Stimulated activated CD8-positive, alpha-beta memory T cell treated with anti-CD3 and anti-CD28 coated beads, Interleukin-12 subunit alpha, Interleukin-12 subunit beta, amount 100 ng/mL, for 4 hours (primary cell): ENCODE measurements around the gene RNF141.

Experiments
- DNase-seq: peaks from one replicate; pipeline ENCODE4 v3.0.0-alpha.2; 2020; ENCODE audit warnings: low read depth

The RNF141 gene, protein sequence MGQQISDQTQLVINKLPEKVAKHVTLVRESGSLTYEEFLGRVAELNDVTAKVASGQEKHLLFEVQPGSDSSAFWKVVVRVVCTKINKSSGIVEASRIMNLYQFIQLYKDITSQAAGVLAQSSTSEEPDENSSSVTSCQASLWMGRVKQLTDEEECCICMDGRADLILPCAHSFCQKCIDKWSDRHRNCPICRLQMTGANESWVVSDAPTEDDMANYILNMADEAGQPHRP

DNA sequence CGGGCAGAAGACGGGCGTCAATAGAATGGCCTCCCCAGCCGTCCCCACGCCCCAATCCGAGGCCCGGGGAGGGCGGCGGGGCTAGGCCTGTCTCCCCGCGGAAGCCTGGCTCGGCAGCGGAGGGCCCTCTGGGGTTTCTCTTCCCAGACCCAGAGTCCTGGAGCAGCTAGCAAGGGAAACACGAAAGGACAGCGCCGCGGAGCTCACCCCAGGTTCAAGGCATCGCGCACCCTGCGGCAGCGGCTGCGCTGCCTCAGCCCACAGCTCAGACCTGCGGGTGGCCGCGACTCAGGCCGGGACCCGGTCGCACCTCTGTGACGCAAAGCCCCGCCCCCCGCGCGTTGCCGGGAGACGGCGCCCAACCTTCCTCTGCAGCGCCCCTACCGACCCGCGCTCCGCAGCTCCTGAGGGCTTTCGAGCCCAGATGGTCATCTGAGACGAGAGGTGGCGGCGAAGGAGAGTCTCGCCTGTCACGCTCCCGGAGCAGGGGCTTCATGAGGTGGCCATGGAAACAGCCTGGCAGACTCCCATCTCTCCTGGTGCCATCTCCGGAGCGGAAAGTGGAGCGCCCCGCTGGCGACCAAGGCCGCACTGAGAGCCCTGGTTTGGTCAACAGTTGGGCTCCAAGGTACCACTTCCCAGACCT lies at the start of gene RNF141:
Gene RNF141 (minus strand): TSS at position 273 of the 646 bp plus-strand sequence. CDS start 7,029 bp downstream, outside the sequence.
- peak; percentile 94 for DNase-seq

GRCh38 chr11:10590218-10590915 lies 49.4 kb upstream of the RNF141 start:
- DNase-seq = no peak

- DNase-seq = no peak
These were observed 47.9 kb upstream of the RNF141 start for GRCh38 chr11:10588904-10589303.

GRCh38 chr11:10587995-10588394 lies 47.0 kb upstream of the RNF141 start:
- DNase-seq = no peak

- no peak for DNase-seq
These were observed 46.4 kb upstream of the RNF141 start for GRCh38 chr11:10587388-10587787.

- no peak for DNase-seq
These were observed 43.1 kb upstream of the RNF141 start for GRCh38 chr11:10584071-10584501.

DNA sequence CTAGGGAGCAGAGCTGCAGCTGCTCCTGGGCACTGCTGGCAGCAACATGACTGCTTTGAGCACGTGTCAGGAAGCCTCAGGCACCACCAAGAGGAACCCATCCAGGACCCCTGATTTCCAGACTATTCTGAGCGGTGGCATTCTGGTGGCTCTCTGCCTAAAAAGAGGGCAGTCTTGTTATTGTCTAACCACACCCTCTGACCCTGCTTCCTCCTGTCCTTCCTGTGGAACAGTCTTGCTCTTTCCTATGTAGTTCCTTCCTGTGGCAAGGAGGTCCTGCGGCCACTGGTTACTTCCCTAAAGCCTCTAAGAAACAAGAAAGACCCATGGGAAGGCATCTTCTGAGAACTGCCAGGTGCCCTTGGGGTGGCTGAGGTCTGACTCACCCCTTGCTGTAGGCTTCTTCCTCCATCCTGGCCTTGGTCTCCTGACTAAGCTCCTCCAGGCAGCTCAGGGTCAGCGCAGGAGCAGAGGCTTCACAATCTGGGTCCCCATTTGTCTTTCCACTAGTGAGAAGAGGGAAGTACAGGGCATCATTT lies 40.6 kb upstream of the RNF141 start:
- no peak for DNase-seq

- DNase-seq = no peak
These were observed 39.6 kb upstream of the RNF141 start for GRCh38 chr11:10580623-10581022.

DNA sequence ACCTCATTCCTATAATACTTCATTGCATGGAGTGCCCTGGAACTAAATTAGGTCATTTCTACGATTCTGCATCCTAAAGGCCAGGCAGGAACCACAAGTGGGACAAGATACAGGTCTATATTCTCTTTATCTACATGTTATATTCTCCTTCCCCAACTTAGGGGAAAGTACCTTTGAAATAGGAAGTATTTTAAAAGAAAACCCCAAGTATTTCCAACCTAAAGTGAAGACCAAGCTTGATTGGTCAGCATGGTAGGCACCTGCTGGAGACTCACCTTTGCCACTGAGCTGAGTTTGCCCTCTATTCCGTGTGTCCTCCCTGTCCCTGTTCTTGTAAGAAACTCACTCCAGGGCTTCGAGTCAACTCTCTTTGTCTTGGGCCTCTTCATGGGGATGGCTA lies 38.7 kb upstream of the RNF141 start:
- DNase-seq = no peak

GRCh38 chr11:10576035-10576398 lies 35.0 kb upstream of the RNF141 start:
- DNase-seq = no peak

DNA sequence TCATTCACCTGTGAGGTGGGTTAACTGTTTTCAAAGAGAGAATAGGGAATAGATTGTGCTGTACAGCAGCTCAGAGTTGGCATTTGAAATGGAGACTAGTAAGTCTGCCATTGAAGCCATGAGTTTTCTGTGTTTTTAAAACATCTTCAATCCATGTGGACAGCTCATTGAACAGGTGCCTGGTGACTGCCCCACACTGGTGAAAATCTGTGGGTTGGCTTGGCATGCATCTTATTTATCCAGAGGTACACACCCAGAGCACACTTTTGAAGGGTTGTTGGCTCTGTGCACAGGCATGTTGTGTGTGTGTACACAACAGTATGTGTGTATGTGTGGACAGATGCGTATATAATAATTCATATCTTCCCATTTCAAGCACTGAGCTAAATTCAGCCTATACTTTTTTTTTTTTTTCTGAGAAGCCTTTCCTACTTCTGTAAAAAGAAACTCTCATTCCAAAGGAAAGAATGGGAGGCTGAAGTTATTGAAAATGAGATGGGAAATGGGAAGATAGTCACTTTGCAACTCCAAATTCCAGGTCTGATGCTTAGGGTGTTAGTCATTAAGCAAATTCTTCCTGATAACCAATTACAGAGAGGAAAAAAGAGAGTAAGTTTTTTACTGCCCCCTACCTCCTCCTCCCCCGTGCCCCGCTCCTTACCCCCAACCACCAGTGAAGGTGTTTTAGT lies 34.5 kb upstream of the RNF141 start:
- DNase-seq = no peak

GRCh38 chr11:10573556-10573955 lies 32.6 kb upstream of the RNF141 start:
- no peak for DNase-seq

DNA sequence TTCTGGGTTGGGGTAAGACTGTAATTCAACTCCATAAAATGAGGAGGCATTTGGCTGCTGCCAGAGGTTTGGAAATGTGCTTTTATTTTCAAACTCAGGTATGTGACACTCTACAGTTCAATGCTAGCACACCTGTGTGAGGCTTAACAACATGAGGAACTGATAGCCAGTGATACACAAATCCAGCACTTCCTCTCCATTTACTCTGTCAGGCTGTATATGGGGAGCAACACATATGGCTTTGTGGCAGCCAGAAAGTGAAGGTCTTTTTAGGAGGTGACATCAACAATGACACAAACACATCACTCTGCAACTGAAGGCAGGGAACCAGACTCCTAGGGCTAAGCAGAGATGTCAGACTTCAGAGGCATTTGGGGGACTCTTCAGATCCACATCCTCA lies 32.0 kb upstream of the RNF141 start:
- DNase-seq = no peak

DNA sequence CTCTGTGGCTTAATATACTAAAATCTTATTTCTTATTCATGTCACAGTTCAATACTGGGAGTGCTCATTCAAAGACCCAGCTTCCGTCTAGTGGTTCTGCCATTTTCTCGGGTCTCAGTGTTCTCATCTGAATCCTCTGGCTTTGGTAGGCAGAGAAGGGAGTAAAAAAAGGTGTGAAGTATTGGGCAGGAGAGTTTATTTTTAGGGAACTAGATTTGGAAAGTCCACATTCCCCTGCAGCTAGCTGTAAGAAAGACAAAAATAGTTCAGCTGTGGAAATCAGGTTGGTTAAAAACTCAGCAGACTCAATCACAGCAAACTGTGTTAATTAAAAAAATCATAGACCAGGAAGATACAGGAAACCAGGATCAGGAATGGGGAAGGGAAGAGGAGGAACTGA lies 31.5 kb upstream of the RNF141 start:
- no peak for DNase-seq

- no peak for DNase-seq
These were observed 27.5 kb upstream of the RNF141 start, which contains the start of gene LYVE1 for GRCh38 chr11:10568486-10568941. Gene LYVE1 (minus strand): TSS chr11:10568665. CDS start chr11:10568532, 133 bp downstream.

DNA sequence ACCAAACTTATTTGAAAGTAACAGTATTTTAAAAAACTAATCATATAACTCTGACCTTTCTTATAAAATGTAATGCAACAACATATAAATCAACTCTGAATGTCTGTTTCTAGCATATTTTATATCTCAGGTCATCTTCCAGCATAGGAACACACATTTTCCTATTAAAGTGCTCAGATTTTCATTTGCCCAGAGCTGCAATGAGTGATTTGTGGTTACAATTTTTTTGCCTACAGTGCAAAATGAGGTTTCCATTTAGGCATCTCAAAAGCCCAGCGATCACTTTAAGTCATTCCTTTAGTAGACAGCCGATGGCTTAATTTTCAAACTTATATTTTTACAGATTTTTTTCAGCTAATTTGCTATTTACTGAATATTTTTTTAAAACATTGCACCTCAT lies 26.5 kb upstream of the RNF141 start:
- no peak for DNase-seq

- no peak for DNase-seq
These were observed 25.4 kb upstream of the RNF141 start for GRCh38 chr11:10566257-10566957.

GRCh38 chr11:10565493-10565892 lies 24.5 kb upstream of the RNF141 start:
- no peak for DNase-seq

GRCh38 chr11:10564696-10565318 lies 23.8 kb upstream of the RNF141 start:
- DNase-seq = no peak

DNA sequence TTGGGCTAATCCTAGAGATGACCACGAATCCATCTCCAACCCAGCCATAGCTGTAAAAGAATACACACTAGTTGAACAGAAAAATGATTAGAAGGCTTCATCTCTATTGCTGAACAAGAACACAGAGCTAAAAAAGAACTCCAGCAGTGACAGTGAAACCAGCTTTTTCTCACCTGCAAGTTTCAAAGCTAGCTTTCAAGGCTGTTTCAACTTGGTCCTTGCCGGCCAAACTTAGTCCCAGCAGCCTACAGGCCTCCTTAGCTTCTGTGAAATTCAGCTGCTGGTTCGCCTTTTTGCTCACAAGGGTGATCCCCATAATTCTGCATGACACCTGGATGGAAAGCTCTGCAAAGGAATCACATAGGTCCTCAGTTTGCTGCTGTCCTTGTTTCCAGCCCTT lies 23.0 kb upstream of the RNF141 start:
- DNase-seq = no peak

DNA sequence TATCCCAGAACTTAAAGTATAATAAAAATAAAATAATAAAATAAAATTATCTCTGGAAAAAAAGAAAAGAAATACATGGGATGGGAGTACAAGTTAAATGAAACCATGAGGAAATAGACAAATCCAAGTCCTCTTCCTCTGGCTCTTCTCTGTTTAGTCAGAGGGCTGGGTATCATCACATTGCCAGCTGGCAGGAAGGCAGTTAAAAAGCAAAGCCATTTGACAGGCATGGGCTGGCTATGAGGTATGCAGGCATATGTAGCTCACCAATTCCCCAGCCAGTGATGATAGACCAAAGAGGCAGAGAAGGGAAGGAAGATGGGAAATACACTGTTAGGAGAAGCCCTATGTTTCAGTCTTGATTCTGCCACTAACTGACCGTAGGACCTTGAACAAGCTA lies 21.0 kb upstream of the RNF141 start:
- no peak for DNase-seq
